Ovary (tissue), 9 donors: Measurements from ENCODE around the gene TRAK1. TPM values are rescaled to one million over a fixed set of nuclear protein-coding genes. Genes with fewer than 3 reads are reported as not detected.

Source experiments
- DNase-seq, 5 donors: peaks; one replicate each; pipeline ENCODE4 v3.0.0-alpha.2; 2019 to 2020
- H3K27ac ChIP-seq, 2 donors: fragments of 200-600 bp; one replicate each; pipeline versions ENCODE4 v1.5.1 to v1.8.0; 2019 to 2022
- H3K27me3 ChIP-seq: fragments of 200-600 bp; one replicate; pipeline ENCODE4 v1.8.0; 2022
- H3K36me3 ChIP-seq: fragments of 200-600 bp; sonication (generic); one replicate; pipeline ENCODE4 v1.5.1; 2019
- H3K4me1 ChIP-seq: one replicate; pipeline ENCODE4 v1.8.1; 2013; ENCODE audit warnings: mild to moderate bottlenecking, moderate library complexity; ENCODE audit not compliant: insufficient read depth
- H3K4me3 ChIP-seq: fragments of 200-600 bp; sonication (generic); one replicate; pipeline ENCODE4 v1.5.1; 2017
- H3K9me3 ChIP-seq, 2 donors: fragments of 200-600 bp in 1 of 2; sonication (generic) in 1 of 2; one replicate each; pipeline versions ENCODE4 v1.5.1 to v1.8.1; 2013 to 2019; ENCODE audit warnings: mild to moderate bottlenecking in 1 of 2, moderate library complexity in 1 of 2
- CTCF ChIP-seq, 3 donors: fragments of 450-650 bp in 2 of 3; fragments of 200-600 bp in 1 of 3; IDR thresholded peaks; one replicate each; pipeline versions ENCODE4 v1.5.1 to v1.8.0; 2016 to 2022; ENCODE audit warnings: antibody characterized with exemption in 3 of 3, mild to moderate bottlenecking in 1 of 3
- EP300 ChIP-seq: sonication (generic); formaldehyde crosslinking; IDR thresholded peaks from one replicate; pipeline ENCODE4 v1.6.1; 2017; ENCODE audit warnings: antibody characterized with exemption
- POLR2A ChIP-seq: fragments of 450-650 bp; IDR thresholded peaks from one replicate; pipeline ENCODE4 v1.6.1; 2017; ENCODE audit warnings: antibody characterized with exemption, mild to moderate bottlenecking, moderate library complexity
- WGBS, 3 donors: extraction: QIAGEN DNeasy Blood & Tissue Kit in 1 of 3; methylation state at CpG; one replicate each; pipeline versions ENCODE4 v1.1.5 to v1.1.7; 2013 to 2017; 5-methylcytosine and 5-hydroxymethylcytosine counted together
- intact Hi-C, 4 donors: fragments of 100-400 bp; cut with DNase I; formaldehyde crosslinking; loops; one replicate each; pipeline versions ENCODE4 v1.11.0 to v1.15.1; 2022 to 2023
- polyA plus RNA-seq, 2 donors: library from polyadenylated mRNA; stranded (reverse); fragments of 200-250 nt in 1 of 2; fragments of 350-450 nt in 1 of 2; fragmentation: Illumina TruSeq in 1 of 2; extraction: RNeasy Lipid Tissue Mini Kit (QIAGEN cat#74804) in 1 of 2; gene quantifications; one replicate each; pipeline ENCODE4 v1.2.3, GENCODE V29; 2013 to 2014
- total RNA-seq, 7 donors: library from RNA; depleted of rRNA in 2 of 7; stranded (reverse); fragments of >200 nt in 2 of 7; fragmentation: NEBNext Ultra II Directional in 3 of 7; extraction: Animal tissue kit (Norgen Biotek cat#: 25700) in 3 of 7; gene quantifications; one replicate each; pipeline versions ENCODE4 v1.1.0 to v1.2.4, GENCODE V29; 2016 to 2023
- donor health status: DM: no; HTN: no; CAD: no; lungs with moderate emphysema.
- donor health status: DM: no; HTN: no; CAD: no.
- donor health status: Bipolar disorder and iron deficiency.
- donor health status: DM: yes; HTN: yes; CAD: no.
- donor health status: DM: no; HTN: no; CAD: no.
- donor health status: DM: yes; HTN: yes; CAD: no.

TRAK1 gene
- total and polyA plus RNA-seq, 9 donors: 7.1 to 17.7 (median 14.9) TPM

- no peak overlapping the region for H3K27ac ChIP-seq
These were observed 60.5 kb downstream of the TRAK1 start for GRCh38 chr3:42151596-42152168.

GRCh38 chr3:42152193-42152592, 61.0 kb downstream of the TRAK1 start:
- DNase-seq: no peak
- TF ChIP-seq POLR2A (no peak), CTCF (IDR thresholded peaks at IDR 0.05) (no peak), EP300 (no peak)
- no peaks in the 10 kb centered on the region for H3K9me3 ChIP-seq
- H3K4me1 ChIP-seq: peaks cover 2% of the 10 kb centered on the region
- H3K27me3 ChIP-seq: no peaks in the 10 kb centered on the region
- no peaks in the 10 kb centered on the region for H3K36me3 ChIP-seq
- 82 to 88% (median 86%) methylated on average over 5 of the region's 5 CpGs for WGBS, 3 donors
- no peak overlapping the region for H3K27ac ChIP-seq
- H3K4me3 ChIP-seq: no peak overlapping the region
- intact Hi-C loops: no loop called here

More at GRCh38 chr3:42151596-42152168, 60.5 kb downstream of the TRAK1 start:
- WGBS, 3 donors: 53 to 60% (median 56%) methylated on average over 2 of the region's 2 CpGs
- H3K4me1 ChIP-seq: peaks cover 2% of the 10 kb centered on the region
- no peak overlapping the region for H3K4me3 ChIP-seq
- no peaks in the 10 kb centered on the region for H3K9me3 ChIP-seq
- intact Hi-C loops: no loop called here
- H3K27me3 ChIP-seq: no peaks in the 10 kb centered on the region
- H3K36me3 ChIP-seq: no peaks in the 10 kb centered on the region
- no peak for DNase-seq
- no peak for TF ChIP-seq CTCF (IDR thresholded peaks at IDR 0.05)
- no peak for TF ChIP-seq POLR2A
- no peak for TF ChIP-seq EP300

DNA sequence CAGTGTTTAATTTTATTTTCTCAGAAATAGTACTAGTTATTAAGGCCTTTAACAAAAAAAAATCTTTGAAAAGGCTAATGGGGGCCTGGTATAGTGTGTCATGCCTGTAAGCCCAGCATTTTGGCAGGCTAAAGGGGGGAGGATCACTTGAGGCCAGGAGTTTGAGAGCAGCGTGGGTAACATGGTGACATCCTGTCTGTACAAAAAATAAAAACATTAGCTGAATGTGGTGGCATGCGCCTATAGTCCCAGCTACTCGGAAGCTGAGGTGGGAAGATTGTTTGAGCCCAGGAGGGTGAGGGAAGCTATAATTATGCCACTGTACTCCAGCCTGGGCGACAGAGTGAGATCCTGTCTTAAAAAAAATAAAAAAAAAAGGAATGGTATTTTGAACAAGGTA, 61.9 kb downstream of the TRAK1 start:
- Histone ChIP-seq H3K9me3 (no peaks in the 10 kb centered on the region), H3K4me3 (no peak overlapping the region), H3K4me1 (peaks cover 2% of the 10 kb centered on the region), H3K27me3 (no peaks in the 10 kb centered on the region), H3K27ac (no peak overlapping the region), H3K36me3 (no peaks in the 10 kb centered on the region)
- WGBS, 3 donors: 86 to 94% (median 91%) methylated on average over 4 of the region's 4 CpGs
- intact Hi-C loops: no loop called here
- TF ChIP-seq CTCF (IDR thresholded peaks at IDR 0.05) (no peak), EP300 (no peak), POLR2A (no peak)
- no peak for DNase-seq

- no peak overlapping the region for H3K27ac ChIP-seq
- no peaks in the 10 kb centered on the region for H3K36me3 ChIP-seq
- TF ChIP-seq POLR2A (no peak), CTCF (IDR thresholded peaks at IDR 0.05) (no peak), EP300 (no peak)
- WGBS, 3 donors: 77 to 85% (median 82%) methylated on average over 8 of the region's 8 CpGs
- H3K27me3 ChIP-seq: no peaks in the 10 kb centered on the region
- peaks cover 6% of the 10 kb centered on the region for H3K4me1 ChIP-seq
- no peak overlapping the region for H3K4me3 ChIP-seq
- DNase-seq: no peak
- no peaks in the 10 kb centered on the region for H3K9me3 ChIP-seq
- intact Hi-C loops: no loop called here
These were observed 66.7 kb downstream of the TRAK1 start for GRCh38 chr3:42157540-42158538.
